SK-N-SH treated with all-trans-retinoic acid at 6 μM for 48 hours (cell line): ENCODE measurements around the gene KAT5.
"Not testable (repeated sequence)": the region's sequence is repeated elsewhere in the genome, so short reads cannot be mapped to it uniquely, and the experiment has no call there.

ENCODE experiments used
- ATAC-seq: fragments of 200-7000 bp; cut with Tn5 transposase; 3 replicates; pipeline ENCODE4 v1.9.1; 2020; ENCODE audit warnings: mild to moderate bottlenecking, moderate library complexity
- ARNTL ChIP-seq: fragments of 450-650 bp; formaldehyde crosslinking; IDR thresholded peaks from 2 replicates; pipeline ENCODE4 v1.5.0; 2020; ENCODE audit warnings: low read depth, mild to moderate bottlenecking, moderate library complexity, borderline replicate concordance
- CSDC2 ChIP-seq: fragments of 250-450 bp; sonication (Bioruptor Pico); IDR thresholded peaks from 2 replicates; pipeline ENCODE4 v1.5.0; 2020; ENCODE audit warnings: mild to moderate bottlenecking, moderate library complexity
- OSR1 ChIP-seq: fragments of 250-450 bp; sonication (Bioruptor Pico); IDR thresholded peaks from 2 replicates; pipeline ENCODE4 v1.8.0; 2022; ENCODE audit warnings: moderate library complexity, mild to moderate bottlenecking, inconsistent platforms
- PPARA ChIP-seq: fragments of 250-450 bp; sonication (Bioruptor Pico); IDR thresholded peaks from 2 replicates; pipeline ENCODE4 v1.5.0; 2020; ENCODE audit warnings: mild to moderate bottlenecking, borderline replicate concordance
- SNAI2 ChIP-seq: fragments of 250-450 bp; sonication (Bioruptor Pico); IDR thresholded peaks from 2 replicates; pipeline ENCODE4 v1.5.0; 2020; ENCODE audit warnings: mild to moderate bottlenecking, moderate library complexity
- ZFP30 ChIP-seq: fragments of 450-650 bp; formaldehyde crosslinking; IDR thresholded peaks from 2 replicates; pipeline ENCODE4 v1.5.0; 2022; ENCODE audit warnings: mild to moderate bottlenecking, moderate library complexity
- ZNF565 ChIP-seq: fragments of 450-650 bp; formaldehyde crosslinking; conservative IDR thresholded peaks from 2 replicates; pipeline ENCODE4 v1.5.0; 2020; ENCODE audit warnings: low read depth, mild to moderate bottlenecking, moderate library complexity
- ZNF8 ChIP-seq: fragments of 450-650 bp; formaldehyde crosslinking; IDR thresholded peaks from 2 replicates; pipeline ENCODE4 v1.5.0; 2020; ENCODE audit warnings: mild to moderate bottlenecking, moderate library complexity
- TF ChIP-seq, protein P1 (sequence below): fragments of 250-450 bp; sonication (Bioruptor Pico); IDR thresholded peaks from 2 replicates; pipeline ENCODE4 v1.5.1; 2021; ENCODE audit warnings: mild to moderate bottlenecking, moderate library complexity
- TF ChIP-seq, protein P2 (sequence below): fragments of 250-450 bp; sonication (Bioruptor Pico); IDR thresholded peaks from 2 replicates; pipeline ENCODE4 v1.8.0; 2020; ENCODE audit warnings: mild to moderate bottlenecking, moderate library complexity, borderline replicate concordance
- TF ChIP-seq, protein P3 (sequence below): fragments of 250-450 bp; sonication (Bioruptor Pico); IDR thresholded peaks from 2 replicates; pipeline ENCODE4 v1.5.1; 2020; ENCODE audit warnings: low read depth, mild to moderate bottlenecking, moderate library complexity

Gene KAT5

DNA sequence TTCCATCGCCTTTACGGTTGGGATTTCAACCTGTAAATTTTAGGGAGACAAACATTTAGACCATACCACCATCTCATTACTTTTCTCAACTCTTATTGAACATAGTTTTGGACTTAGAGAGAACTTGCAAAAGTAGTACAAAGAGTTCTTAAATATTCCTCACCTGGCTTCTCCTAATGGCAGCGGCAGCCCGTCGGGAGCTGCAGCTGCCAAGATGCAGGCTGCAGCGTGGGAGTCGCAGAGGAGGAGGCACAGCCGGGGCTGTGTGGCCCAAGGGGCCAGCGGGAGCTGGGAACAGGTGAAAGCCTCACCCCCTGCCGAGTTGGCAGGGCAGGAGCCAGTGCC is 31.6 kb downstream of the KAT5 start (continued):
- TF ChIP-seq, protein P1, sequence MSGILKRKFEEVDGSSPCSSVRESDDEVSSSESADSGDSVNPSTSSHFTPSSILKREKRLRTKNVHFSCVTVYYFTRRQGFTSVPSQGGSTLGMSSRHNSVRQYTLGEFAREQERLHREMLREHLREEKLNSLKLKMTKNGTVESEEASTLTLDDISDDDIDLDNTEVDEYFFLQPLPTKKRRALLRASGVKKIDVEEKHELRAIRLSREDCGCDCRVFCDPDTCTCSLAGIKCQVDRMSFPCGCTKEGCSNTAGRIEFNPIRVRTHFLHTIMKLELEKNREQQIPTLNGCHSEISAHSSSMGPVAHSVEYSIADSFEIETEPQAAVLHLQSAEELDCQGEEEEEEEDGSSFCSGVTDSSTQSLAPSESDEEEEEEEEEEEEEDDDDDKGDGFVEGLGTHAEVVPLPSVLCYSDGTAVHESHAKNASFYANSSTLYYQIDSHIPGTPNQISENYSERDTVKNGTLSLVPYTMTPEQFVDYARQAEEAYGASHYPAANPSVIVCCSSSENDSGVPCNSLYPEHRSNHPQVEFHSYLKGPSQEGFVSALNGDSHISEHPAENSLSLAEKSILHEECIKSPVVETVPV (CRISPR knock-in tag), result no peak
- no peak for TF ChIP-seq CSDC2 (CRISPR knock-in tag)
- TF ChIP-seq OSR1 (CRISPR knock-in tag), result no peak
- no peak for TF ChIP-seq SNAI2 (CRISPR knock-in tag)
- no peak for TF ChIP-seq PPARA (CRISPR knock-in tag)
- TF ChIP-seq ZNF565 (CRISPR knock-in tag), result no peak
- no peak for TF ChIP-seq ZNF8 (CRISPR knock-in tag)
- TF ChIP-seq, protein P2, sequence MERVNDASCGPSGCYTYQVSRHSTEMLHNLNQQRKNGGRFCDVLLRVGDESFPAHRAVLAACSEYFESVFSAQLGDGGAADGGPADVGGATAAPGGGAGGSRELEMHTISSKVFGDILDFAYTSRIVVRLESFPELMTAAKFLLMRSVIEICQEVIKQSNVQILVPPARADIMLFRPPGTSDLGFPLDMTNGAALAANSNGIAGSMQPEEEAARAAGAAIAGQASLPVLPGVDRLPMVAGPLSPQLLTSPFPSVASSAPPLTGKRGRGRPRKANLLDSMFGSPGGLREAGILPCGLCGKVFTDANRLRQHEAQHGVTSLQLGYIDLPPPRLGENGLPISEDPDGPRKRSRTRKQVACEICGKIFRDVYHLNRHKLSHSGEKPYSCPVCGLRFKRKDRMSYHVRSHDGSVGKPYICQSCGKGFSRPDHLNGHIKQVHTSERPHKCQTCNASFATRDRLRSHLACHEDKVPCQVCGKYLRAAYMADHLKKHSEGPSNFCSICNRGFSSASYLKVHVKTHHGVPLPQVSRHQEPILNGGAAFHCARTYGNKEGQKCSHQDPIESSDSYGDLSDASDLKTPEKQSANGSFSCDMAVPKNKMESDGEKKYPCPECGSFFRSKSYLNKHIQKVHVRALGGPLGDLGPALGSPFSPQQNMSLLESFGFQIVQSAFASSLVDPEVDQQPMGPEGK (CRISPR knock-in tag), result no peak

DNA sequence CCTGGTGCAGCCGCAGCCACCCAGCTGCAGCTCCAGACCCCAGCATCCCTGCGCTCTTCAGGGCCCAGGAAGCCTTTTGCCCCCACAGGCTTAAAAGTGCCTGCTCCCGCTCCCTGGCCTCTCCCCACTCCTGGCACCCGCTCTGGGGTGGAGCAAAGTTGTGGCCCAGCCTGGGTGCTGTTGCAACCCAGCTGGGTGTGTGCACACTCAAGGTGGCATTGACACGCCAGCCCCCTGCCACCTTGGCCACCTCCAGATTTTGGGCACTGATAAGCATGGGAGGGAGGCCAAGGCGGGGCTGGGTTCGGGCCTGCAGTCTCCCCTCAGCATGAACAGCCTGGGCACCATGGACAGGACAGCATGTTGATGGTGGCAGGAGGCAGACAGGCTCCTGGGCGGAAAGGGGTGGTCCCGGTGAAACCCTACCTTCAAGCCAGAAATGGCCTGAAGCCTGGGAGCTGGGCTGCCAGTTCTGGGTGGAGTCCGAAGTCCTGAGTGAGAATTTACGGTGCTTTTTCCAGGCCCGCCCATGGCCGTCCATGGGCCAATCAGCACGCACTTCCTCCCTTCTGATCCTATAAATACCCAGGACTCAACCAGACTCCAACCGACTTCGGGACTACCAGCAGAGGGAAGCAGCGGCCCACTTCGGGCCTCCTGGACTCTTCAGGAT is 32.1 kb downstream of the KAT5 start:
- ATAC-seq, result peak; percentile 98
- TF ChIP-seq, protein P2 (CRISPR knock-in tag), result no peak
- TF ChIP-seq, protein P3, sequence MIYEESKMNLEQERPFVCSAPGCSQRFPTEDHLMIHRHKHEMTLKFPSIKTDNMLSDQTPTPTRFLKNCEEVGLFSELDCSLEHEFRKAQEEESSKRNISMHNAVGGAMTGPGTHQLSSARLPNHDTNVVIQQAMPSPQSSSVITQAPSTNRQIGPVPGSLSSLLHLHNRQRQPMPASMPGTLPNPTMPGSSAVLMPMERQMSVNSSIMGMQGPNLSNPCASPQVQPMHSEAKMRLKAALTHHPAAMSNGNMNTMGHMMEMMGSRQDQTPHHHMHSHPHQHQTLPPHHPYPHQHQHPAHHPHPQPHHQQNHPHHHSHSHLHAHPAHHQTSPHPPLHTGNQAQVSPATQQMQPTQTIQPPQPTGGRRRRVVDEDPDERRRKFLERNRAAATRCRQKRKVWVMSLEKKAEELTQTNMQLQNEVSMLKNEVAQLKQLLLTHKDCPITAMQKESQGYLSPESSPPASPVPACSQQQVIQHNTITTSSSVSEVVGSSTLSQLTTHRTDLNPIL (CRISPR knock-in tag), result no peak
- TF ChIP-seq, all 23 proteins: peak for 0

DNA sequence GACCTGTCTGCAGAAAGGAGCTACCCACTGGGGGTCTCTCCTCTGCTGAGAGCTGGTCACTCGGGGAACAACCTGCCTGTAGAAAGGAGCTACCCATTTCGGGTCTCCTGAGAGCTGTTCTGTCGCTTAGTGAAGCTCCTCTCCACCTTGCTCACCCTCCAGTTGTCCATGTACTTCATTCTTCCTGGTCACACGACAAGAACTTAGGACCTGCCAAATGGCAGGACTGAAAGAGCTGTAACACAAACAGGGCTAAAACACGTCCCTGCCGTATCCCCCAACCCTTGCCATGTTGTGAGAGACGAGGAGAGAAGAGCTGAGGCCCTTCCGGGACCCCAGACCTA is 32.6 kb downstream of the KAT5 start:
- ATAC-seq, result peak; percentile 24; the same call in 1 of the 3 replicates
- TF ChIP-seq ZFP30 (CRISPR knock-in tag), result no peak
- TF ChIP-seq, protein P2 (CRISPR knock-in tag), result no peak

DNA sequence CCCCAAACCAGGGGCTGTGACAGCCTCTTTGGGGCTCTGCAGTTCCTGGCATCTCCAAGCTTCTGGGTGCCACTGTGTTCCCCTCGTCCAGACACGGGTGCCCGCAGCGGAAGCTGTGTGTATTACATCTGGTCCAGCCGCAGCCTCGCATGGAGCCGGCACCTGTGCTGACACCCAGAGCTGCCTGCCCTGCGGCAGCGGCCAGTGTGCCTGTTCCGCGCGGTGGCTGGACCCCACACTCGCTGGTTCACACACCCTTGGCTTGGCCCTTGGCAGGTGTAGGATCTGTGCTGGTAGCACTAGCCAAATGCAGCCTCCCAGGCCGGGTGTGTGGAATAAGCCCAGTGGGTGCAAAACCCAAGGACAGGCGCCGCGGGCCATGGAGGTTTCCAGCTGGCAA is 33.0 kb downstream of the KAT5 start:
- ATAC-seq, result peak; percentile 73
- no peak for TF ChIP-seq ZNF8 (CRISPR knock-in tag)

DNA sequence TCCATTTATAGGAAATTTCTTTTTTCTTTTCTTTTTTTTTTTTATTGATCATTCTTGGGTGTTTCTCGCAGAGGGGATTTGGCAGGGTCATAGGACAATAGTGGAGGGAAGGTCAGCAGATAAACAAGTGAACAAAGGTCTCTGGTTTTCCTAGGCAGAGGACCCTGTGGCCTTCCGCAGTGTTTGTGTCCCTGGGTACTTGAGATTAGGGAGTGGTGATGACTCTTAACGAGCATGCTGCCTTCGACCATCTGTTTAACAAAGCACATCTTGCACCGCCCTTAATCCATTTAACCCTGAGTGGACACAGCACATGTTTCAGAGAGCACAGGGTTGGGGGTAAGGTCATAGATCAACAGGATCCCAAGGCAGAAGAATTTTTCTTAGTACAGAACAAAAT is 50.1 kb downstream of the KAT5 start:
- ATAC-seq, result not testable (repeated sequence)

DNA sequence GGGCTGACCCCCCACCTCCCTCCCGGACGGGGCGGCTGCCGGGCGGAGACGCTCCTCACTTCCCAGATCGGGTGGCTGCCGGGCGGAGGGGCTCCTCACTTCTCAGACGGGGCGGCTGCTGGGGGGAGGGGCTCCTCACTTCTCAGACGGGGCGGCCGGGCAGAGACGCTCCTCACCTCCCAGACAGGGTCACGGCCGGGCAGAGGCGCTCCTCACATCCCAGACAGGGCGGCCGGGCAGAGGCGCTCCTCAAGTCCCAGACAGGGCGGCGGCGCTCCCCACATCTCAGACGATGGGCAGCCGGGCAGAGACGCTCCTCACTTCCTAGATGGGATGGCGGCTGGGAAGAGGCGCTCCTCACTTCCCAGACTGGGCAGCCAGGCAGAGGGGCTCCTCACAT is 50.8 kb downstream of the KAT5 start:
- not testable (repeated sequence) for ATAC-seq

DNA sequence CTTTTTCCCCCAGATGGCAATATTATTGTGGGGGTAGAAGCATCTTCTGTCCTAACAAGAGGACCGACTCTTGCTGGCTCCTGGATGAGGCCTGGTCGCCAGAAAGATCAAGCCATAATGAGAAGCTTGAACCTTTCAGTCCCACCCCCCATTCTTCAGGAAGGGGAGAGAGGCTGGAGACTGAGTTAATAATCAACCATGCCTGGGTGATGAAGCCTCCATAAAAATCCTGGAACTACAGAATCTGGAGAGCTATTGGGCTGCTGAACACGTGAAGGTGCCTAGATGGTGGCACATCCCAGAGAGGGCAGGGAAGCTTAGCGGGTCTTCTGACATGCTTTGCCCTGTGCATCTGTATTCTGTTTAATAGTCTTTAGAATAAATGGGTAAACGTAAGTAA is 52.4 kb downstream of the KAT5 start:
- ATAC-seq, result no peak
- TF ChIP-seq ARNTL (CRISPR knock-in tag) (no peak), PPARA (CRISPR knock-in tag) (no peak), SNAI2 (CRISPR knock-in tag) (no peak)
